HK-2 (cell line): ENCODE data around the gene HABP4.

ENCODE experiments used
- DNase-seq: peaks from one replicate; pipeline ENCODE4 v3.0.0-alpha.2; 2018; ENCODE audit not compliant: unreplicated experiment

HABP4 gene, protein sequence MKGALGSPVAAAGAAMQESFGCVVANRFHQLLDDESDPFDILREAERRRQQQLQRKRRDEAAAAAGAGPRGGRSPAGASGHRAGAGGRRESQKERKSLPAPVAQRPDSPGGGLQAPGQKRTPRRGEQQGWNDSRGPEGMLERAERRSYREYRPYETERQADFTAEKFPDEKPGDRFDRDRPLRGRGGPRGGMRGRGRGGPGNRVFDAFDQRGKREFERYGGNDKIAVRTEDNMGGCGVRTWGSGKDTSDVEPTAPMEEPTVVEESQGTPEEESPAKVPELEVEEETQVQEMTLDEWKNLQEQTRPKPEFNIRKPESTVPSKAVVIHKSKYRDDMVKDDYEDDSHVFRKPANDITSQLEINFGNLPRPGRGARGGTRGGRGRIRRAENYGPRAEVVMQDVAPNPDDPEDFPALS

DNA sequence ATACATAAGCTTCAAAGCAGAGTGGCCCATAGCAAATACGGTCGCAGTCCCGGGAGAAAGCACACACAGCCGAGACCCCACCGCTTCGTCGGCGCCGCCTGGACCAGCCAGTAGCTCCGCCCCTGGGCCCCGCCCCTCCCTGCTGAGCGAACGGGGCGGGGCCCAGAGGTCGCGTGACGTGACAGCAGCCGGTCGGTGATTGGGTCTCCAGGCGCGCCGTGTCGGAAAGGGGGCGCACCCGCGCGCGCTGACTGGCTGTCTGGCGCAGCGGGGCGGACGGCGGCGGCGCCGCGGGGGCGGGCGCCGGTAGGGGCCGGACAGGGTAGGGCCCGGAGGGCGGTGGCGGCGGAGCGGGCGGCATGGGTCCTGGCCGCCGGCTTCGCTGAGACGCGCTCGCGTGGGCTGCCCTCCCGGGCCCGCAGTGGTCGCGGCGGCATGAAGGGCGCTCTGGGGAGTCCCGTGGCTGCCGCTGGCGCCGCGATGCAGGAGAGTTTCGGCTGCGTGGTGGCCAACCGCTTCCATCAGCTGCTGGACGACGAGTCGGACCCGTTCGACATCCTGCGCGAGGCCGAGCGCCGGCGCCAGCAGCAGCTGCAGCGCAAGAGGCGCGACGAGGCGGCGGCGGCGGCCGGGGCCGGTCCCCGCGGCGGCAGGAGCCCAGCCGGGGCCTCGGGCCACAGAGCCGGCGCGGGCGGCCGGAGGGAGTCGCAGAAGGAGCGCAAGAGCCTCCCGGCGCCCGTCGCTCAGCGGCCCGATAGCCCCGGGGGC is at the start of gene HABP4:
HABP4 (plus strand) TSS at position 325 of the 768 bp plus-strand sequence; CDS start at position 436, 111 bp downstream.
- peak; percentile 96 for DNase-seq

DNA sequence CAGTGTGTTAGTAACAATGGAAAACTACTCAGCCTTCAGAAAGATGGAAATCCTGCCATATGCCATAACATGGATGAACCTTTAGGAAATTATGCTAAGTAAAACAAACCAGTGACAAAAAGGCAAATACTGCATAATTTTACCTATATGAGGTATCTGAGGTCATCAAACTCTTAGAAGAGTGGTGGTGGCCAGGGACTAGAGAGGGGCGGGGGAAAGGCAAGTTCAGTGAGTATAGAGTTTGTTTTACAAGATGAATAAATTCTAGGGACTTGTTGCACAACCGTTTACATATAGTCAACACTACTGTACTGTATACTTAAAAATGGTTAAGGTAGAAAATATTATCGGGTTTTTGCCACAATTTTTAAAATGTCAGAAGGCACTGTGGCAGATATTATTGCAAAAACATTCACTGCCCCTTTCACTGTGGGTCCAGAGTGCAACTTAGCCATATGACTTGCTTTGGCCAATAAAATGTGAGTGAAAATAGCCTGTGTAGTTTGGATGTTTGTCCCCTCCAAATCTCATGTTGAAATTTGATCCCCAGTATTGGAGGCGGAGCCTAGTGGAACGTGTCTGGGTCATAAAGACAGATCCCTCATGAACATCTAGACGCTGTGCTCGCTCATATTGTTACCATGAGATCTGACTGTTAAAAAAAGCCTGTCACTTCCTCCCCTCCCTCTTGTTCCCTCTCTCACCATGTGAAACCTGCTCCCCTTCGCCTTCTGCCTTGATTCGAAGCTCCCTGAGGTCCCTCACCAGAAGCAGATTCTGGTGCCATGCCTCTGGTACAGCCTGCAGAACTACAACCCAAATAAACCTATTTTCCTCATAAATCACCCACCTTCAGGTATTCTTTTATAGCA is 41.3 kb upstream of the HABP4 start:
- DNase-seq = no peak

DNA sequence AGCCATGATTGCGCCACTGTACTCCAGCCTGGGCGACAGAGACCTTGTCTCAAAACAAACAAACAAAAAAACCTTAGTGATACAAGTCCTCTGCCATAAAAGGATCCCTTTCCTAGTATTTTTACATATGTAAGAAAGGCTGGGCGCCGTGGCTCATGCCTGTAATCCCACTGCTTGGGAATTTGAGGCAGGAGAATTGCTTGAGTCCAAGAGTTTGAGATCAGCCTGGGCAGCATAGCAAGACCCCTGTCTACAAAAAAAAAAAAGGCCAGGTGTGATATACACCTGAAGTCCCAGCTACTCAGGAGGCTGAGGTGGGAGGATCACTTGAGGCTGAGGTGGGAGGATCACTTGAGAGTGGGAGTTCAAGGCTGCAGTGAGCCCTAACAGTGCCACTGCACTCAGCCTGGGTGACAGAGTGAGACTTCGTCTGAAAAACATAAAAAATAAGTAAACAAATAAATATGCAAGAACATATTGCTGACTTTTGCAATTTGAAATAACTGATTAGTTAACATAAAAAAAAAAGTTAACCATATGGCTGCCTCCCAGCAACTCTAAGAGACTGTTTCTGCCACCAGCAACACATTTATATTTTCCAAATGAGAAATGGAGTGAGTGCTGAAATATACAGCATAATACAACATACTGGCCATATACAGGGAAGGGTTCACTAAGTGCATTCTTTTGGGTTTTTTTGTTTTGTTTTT is 38.7 kb upstream of the HABP4 start:
- DNase-seq = no peak

DNA sequence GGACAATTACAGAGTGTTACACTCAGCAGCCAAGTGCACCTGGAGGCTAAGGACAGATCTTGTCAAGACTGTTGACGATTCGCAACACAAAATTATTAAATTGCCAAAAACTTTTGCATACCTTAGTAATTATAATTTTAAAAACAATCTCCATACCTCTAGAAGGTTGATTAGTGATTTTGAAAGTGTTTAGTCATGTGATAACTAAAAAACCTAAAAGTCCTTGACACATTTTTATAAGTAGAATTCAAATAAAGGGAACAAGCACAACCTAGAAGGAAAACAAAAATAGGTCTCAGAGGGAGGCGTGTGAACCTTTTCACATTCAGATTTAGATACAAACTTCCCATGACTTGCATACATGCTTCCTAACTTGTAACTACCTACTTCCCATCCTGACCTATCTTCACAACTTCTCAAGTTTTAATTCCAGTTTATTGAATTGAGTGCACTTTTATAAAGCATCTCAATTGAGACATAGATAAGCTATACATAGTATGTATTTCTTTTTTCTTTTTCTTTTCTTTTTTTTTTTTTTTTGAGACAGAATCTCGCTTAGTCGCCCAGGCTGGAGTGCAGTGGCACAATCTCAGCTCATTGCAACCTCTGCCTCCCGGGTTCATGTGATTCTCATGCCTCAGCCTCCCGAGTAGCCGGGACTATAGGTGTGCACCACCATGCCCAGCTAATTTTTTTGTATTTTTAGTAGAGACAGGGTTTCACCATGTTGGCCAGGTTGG is 37.6 kb upstream of the HABP4 start:
- DNase-seq = no peak

DNA sequence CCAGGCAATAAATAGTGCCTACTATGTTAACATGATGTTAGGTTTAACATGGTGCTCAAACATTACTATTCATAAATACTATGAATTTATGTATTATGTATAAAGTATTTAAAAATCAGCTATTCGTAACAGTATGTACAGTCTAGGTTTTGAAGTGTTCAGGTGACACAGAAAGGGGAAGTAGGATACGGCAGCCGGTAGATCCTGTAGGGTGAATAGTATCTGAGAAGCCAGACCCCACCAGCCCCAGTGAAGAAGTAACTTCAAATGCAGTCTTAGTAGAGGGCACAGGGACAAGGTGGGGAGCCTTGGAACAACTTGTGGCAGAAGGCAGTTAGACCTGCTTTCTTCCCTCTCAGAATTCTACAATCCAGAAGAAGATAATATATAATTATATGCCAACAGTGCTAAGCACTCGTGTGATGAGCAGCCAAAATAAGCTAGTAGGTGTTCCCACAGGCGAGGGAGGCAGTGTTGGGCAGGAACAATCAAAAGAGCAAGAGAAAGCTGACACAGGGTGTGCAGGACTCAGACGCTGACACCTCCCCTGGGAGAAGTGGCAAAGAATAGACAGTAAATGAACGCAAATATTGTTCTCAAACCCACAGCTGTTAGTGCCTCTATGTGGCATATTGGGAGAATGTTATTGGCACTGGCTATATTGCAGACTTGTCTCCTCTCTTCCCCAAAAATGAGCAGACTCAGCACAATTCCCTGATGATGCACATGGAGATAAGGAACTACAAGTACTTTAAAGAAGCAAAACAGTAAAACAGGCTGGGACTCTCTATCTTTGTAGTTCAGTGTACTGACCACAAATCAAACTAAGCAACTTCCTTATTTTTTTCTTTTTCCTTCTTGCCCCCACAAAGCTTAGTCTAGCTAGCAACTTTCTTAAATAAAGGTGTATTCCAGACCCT is 36.4 kb upstream of the HABP4 start:
- no peak for DNase-seq

DNA sequence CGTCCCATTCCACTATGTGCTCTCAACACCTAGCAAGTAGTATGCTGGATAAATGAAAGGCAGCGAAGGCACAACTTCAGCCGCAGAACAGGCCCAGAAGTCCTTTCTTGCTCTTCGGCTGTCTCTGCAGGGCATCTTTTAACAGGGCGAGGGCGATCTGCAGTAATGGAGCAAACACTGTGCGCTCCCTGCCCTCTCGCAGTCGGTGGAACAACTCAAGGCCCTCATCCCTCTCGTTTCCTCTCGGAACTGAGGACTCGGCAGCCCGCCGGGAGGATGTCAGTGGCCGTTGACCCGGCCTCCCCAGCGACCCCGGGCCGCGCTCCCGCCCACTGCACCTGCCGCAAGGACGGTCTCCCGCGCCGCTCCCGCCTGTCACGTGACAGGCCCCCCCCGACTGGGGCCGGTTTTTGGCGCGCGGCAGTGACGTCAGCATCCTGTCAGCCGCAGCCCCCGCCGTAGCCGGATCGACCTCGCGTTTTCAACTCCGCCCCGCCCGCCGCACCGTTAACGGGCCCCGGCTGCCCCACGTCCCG is 32.9 kb upstream of the HABP4 start:
- DNase-seq = peak; percentile 88

DNA sequence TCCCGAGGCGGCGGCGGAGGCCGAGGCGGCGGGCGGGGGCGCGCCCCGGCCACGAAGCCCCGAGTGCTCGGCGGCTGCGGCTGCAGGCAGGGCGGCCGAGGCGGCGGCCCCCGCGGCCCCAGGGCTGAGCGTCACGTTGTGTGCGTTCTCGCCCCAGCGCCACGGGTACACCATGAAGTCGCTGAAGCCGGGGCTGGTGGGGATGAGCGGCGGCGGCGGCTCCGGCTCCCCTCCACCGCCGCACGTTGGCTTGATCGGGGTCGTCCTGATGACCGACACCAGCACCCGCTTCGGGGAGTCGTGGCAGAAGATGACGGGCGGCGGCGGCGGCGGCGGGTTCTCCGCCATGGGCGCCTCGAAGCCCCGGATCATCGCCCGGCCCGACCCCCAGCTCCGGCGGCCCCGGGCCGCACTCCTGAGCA is 32.3 kb upstream of the HABP4 start:
- no peak for DNase-seq

DNA sequence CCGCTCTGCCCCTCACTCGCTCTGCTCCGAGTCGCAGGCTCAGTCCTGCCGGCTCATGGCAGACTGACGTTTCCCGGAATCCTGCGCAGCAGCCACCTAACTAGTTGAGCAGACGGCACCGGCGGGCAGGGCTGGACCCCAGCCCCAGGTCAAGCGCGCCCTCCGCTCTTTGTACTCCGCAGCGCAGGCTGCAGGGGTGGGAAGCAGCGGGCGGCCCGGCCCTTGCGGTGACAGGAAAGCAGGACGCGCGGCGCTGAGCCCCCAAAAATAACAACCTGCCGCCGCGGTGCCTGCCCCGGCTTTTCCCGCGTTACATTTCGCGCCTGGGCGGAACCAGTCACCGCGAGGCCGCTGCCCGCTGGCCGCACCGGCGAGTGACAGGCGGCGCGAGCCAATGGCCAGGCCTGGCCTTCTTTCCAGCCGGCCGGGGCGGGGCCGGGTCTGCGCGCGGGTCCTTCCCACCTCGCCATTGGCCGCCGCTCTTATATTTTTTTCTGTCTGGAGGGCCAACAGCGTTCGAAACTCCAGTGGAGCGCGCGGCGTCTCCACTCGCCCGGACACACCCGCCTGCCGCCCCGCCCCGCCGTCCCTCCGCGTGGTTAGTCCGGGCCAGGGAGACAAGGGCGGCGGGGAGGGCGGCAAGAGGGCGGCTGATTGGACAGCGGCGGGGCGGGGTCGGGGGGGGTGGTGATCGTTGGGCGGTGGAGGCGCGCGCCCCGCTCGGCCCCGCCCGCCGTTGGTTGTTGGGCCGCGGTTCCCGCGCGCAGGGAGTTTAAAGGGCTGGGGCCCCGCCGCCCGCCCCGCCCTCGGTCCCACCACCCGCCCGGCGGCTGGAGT is 31.7 kb upstream of the HABP4 start, which contains the start of gene ZNF367:
ZNF367 (minus strand) TSS at position 288 of the 837 bp plus-strand sequence. CDS start 338 bp downstream, outside the sequence.
- DNase-seq = peak; percentile 98

DNA sequence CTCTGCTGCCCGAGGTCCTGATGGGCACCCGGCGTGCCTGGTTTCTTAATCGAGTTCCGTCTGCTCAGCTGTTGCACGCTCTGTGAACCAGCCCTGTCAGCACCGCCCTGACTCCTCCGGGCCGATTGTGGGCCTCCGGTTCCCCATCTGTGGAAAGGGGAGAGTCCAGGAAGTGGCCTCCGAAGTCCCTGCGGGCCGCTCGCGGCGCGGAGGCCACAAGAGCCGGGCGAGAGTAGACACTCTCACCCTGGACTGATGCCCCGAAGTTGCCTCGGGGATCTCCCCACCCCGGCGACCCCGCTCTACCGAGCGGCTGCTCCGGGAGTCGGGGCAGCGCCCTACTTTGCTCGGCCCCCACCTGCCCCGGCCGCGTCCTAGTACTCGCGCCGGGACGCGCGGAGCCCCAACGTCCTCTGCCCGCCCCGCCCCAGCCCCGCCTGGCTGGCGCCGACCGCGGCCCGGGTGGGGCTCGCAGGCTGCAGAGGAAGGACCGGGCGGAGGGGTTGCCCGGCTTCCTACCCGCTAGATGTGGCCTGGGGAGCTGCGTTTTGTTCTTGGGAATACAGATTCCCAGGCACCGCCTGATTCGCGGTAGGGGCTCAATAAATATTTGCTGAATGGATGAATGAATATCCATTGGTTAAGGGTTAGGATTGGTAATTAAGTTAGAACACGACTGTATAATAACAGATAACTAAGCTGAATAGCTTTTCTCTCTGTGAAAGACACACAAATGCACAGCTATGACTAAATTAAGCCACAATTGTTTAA is 30.9 kb upstream of the HABP4 start:
- DNase-seq = peak; percentile 84

DNA sequence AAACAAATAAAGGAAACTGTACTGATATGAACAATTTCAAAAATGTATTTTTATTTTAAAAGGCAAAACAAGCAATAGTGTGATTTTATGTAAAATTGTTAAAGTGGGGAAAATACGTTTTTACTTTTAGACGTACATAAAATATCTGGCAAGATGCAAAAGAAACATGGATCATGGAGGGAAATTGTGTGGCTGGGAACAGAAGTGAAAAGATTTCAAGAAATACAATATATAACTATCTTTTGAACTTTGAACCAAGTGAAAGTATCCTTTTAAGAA is 30.3 kb upstream of the HABP4 start:
- DNase-seq = no peak

DNA sequence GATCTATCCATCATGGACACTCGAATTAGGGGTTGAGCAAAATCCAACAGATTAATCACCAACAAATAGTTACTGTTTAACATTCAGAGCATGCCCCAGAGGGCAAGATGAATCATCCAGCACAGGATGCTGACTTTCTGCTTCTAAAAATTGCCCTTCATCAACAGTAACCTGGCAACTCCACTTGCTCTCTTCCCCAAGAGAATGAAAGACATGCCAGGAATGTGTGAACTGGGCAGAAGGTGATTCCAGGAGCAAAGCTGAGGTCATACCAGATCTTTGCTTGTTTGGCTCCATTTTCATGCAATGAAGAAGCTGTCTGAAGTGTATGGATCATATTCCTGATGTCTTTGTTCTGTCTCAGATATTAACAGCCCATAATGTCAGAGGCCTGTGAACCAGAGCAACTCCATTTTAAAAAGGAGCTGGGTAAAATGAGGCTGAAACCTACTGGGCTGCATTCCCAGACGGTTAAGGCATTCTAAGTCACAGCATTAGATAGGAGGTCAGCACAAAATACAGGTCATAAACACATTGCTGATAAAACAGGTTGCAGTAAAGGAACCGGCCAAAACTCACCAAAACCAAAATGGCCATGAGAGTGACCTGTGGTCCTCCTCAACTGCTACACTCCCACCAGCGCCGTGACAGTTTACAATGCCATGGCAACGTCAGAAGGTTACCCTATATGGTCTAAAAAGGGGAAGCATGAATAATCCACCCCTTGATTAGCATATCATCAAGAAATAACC is 29.3 kb upstream of the HABP4 start:
- peak; percentile 79 for DNase-seq

DNA sequence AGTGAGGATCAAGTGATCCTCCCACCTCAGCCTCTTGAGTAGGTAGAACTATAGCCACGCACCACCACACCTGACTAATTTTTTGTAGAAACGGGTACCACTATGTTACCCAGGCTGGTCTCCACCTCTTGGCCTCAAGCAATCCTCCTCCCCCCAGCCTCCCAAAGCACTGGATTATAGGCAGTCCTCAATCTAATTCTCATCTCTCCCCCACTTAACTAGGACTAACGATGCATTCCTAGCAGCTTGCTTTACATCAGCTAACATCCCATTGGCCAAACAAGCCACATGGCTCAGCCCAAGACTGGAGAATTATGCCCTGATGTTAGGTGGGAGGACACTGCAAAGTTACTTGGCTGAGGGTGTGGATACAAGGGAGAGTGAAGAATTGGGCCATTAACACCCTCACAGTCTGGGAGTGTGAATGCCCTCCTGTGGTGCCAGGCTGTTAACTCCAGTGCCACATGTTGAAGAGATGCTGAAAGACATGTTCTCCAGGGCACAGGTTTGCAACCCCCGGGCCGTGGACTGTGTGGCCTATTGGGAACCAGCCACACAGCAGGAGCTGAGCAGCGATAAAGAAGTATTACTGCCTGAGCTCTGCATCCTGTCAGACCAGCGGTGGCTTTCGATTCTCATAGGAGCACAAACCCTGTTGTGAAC is 26.5 kb upstream of the HABP4 start:
- no peak for DNase-seq

DNA sequence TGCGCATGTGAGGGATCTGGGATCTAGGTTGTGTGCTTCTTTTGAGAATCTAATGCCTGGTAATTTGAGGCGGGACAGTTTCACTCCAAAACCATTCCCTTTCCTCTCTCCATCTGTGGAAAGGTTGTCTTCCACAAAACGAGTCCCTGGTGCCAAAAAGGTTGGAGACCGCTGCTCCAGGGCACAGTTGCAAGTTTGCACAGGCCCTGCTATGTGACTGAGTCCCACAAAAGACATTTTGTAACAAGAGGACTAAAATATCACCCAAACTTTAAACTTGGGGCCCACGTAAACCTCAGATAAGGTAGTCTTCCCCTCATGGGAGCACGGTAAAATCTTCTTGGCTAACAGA is 26.0 kb upstream of the HABP4 start:
- DNase-seq = no peak

DNA sequence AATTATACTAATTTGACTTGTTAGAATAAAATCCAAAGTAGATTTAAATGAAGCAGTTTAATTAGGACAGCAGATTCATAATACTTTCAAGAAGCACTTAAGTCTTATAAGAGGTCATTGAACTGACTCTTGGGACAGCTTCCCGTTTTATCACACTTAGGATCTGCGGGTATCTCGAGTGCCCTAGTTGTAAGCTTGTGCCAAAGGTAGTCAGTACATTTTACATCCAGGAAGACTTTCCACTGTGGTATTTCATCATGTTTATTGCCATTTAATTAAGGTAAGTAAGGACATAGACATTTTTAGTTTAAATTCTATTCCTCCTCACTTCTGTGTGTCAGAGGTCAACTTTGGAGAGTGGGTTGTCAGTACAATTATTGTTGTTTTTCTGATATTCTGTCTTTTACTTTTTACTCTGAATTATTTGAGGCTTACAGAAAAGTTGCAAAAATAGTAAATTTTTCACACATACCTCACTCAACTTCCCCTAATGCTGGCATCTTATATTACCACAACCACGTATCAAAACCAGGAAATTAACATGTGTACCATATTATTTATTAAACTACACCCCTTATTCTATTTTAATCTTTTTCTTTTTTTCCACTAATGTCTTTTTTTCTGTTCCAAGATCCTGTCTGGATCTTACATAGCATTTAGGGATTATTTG is 24.3 kb upstream of the HABP4 start:
- DNase-seq = no peak

DNA sequence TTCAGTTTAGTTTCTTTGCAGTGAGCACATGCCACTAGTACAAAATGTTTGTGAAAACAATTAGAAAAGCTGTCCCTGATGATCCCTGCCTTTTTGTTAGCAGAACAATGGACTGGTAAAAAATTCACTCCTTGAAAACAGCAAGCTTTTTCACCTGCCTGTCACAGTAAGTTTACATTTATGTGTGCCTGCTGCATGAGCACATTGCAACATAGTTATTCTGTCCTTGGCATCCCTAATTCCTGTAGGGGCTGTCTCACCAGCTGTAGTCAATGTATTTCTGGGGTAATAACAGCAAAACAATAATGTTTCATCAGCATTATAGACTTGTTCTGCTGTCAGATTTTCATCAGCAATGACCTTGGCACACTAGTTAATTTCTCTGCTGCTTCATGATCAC is 20.2 kb upstream of the HABP4 start:
- DNase-seq = no peak

DNA sequence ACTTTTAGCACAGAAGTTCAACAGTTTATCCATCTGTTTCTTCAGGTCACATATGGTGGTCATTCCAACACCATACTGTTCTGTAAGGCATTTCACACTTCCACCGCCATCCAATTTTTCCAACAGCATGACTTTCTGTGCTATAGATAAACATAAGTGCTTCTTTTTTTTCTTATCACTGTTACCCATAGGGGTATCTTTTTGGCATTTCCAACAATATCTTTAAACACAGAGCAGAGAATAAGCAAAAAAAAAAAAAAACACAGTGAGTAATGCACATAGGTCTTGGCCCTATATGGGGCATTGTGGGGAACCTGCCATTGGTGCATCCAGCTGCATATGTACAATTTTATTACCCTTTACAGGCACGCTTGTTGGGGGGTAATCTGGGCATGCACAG is 19.6 kb upstream of the HABP4 start:
- no peak for DNase-seq
